HepG2 (cell line): Measurements from ENCODE around the gene ATP9B.
"Not testable (repeated sequence)": the region's sequence is repeated elsewhere in the genome, so short reads cannot be mapped to it uniquely, and the experiment has no call there.

Source experiments
- CHD2 ChIP-seq: IDR thresholded peaks from 2 replicates; pipeline ENCODE4 v1.6.1; 2011; ENCODE audit warnings: low read depth, low read length, improper control_type of control experiment
- HNRNPLL ChIP-seq: fragments of 200-400 bp; formaldehyde crosslinking; IDR thresholded peaks from 2 replicates; pipeline ENCODE4 v1.6.1; 2017; ENCODE audit warnings: mild to moderate bottlenecking, low read depth, low read length; ENCODE audit not compliant: poor library complexity, severe bottlenecking
- KLF9 ChIP-seq: IDR thresholded peaks from 2 replicates; pipeline ENCODE4 v1.6.1; 2016; ENCODE audit warnings: low read depth
- MTF2 ChIP-seq: sonication (generic); formaldehyde crosslinking; IDR thresholded peaks from 2 replicates; pipeline ENCODE4 v1.5.0; 2020; ENCODE audit warnings: missing genetic modification reagents, borderline replicate concordance
- MYNN ChIP-seq: sonication (generic); formaldehyde crosslinking; IDR thresholded peaks from 2 replicates; pipeline ENCODE4 v1.4.0; 2020; ENCODE audit warnings: mild to moderate bottlenecking, low read depth, missing genetic modification reagents
- SNAPC5 ChIP-seq: sonication (generic); formaldehyde crosslinking; IDR thresholded peaks from 2 replicates; pipeline ENCODE4 v1.8.1; 2023; ENCODE audit warnings: mild to moderate bottlenecking, missing genetic modification reagents, borderline replicate concordance
- ZFX ChIP-seq: sonication (generic); formaldehyde crosslinking; IDR thresholded peaks from 2 replicates; pipeline ENCODE4 v1.4.0; 2020; ENCODE audit warnings: mild to moderate bottlenecking, low read depth, missing genetic modification reagents, moderate library complexity
- ZNF414 ChIP-seq: sonication (generic); formaldehyde crosslinking; IDR thresholded peaks from 2 replicates; pipeline ENCODE4 v1.5.0; 2020; ENCODE audit warnings: missing genetic modification reagents
- ZNF431 ChIP-seq: sonication (generic); formaldehyde crosslinking; IDR thresholded peaks from 2 replicates; pipeline ENCODE4 v1.9.0; 2022; ENCODE audit warnings: missing genetic modification reagents, low read depth, mild to moderate bottlenecking, borderline replicate concordance
- ZNF510 ChIP-seq: sonication (generic); formaldehyde crosslinking; IDR thresholded peaks from 2 replicates; pipeline ENCODE4 v1.4.0; 2020; ENCODE audit warnings: low read depth, mild to moderate bottlenecking, missing genetic modification reagents
- TF ChIP-seq, protein P1 (sequence below): sonication (generic); formaldehyde crosslinking; conservative IDR thresholded peaks from 2 replicates; pipeline ENCODE4 v1.8.0; 2022; ENCODE audit warnings: mild to moderate bottlenecking, moderate library complexity, missing genetic modification reagents

GRCh38 chr18:79172331-79172730 is 103.1 kb downstream of the ATP9B start:
- not testable (repeated sequence) for TF ChIP-seq CHD2; ZFX (CRISPR knock-in tag); MYNN (CRISPR knock-in tag); KLF9 (CRISPR knock-in tag); ZNF414 (CRISPR knock-in tag); SNAPC5; ZNF431 (CRISPR knock-in tag); ZNF510 (CRISPR knock-in tag); MTF2; HNRNPLL
- TF ChIP-seq, protein P1, sequence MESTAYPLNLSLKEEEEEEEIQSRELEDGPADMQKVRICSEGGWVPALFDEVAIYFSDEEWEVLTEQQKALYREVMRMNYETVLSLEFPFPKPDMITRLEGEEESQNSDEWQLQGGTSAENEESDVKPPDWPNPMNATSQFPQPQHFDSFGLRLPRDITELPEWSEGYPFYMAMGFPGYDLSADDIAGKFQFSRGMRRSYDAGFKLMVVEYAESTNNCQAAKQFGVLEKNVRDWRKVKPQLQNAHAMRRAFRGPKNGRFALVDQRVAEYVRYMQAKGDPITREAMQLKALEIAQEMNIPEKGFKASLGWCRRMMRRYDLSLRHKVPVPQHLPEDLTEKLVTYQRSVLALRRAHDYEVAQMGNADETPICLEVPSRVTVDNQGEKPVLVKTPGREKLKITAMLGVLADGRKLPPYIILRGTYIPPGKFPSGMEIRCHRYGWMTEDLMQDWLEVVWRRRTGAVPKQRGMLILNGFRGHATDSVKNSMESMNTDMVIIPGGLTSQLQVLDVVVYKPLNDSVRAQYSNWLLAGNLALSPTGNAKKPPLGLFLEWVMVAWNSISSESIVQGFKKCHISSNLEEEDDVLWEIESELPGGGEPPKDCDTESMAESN (CRISPR knock-in tag) = not testable (repeated sequence)
